A673 (cell line): ENCODE data around the gene DDI1. TPM values are rescaled to one million over a fixed set of nuclear protein-coding genes. Genes with fewer than 3 reads are reported as not detected.

Experiments used
- BruUV-seq: library from RNA; stranded (reverse); fragments of 400-500 nt; replicated peaks from 2 replicates; lab custom pipeline; 2021; lab: Mats Ljungman, UMichigan
- CTCF ChIA-PET: fragments of 300-600 bp; sonication (Branson Sonifier 250); formaldehyde crosslinking; loops from one replicate; lab custom pipeline; 2022; ENCODE audit warnings: antibody characterized with exemption; lab: Charles Lee
- POLR2A ChIA-PET: fragments of 300-600 bp; sonication (Branson Sonifier 250); formaldehyde crosslinking; loops from one replicate; lab custom pipeline; 2022; ENCODE audit warnings: antibody characterized with exemption; ENCODE audit not compliant: low non-redundant PET; lab: Charles Lee
- DNase-seq: peaks from one replicate; pipeline ENCODE4 v3.0.0-alpha.2; 2015; ENCODE audit warnings: low spot score
- H3K27ac ChIP-seq: fragments of 200-600 bp; sonication (generic); 2 replicates; pipeline ENCODE4 v1.5.1; 2016; ENCODE audit warnings: mixed run types, low read depth, mild to moderate bottlenecking, mixed read lengths, antibody characterized with exemption, low read length; ENCODE audit not compliant: poor library complexity, severe bottlenecking
- H3K27me3 ChIP-seq: fragments of 200-600 bp; sonication (generic); replicated peaks from 2 replicates; pipeline ENCODE4 v1.6.1; 2017; ENCODE audit warnings: mixed run types, low read depth, mild to moderate bottlenecking, mixed read lengths, antibody characterized with exemption, low read length; ENCODE audit not compliant: insufficient read depth, poor library complexity
- H3K36me3 ChIP-seq: fragments of 200-600 bp; sonication (generic); 2 replicates; pipeline ENCODE4 v1.6.1; 2016; ENCODE audit warnings: mixed run types, mild to moderate bottlenecking, mixed read lengths, antibody characterized with exemption, low read length; ENCODE audit not compliant: insufficient read depth, poor library complexity, severe bottlenecking
- H3K4me1 ChIP-seq: fragments of 200-600 bp; sonication (generic); 2 replicates; pipeline ENCODE4 v1.6.1; 2017; ENCODE audit warnings: mixed run types, mild to moderate bottlenecking, mixed read lengths, antibody characterized with exemption, low read length; ENCODE audit not compliant: insufficient read depth, poor library complexity, severe bottlenecking
- H3K4me3 ChIP-seq: fragments of 200-600 bp; sonication (generic); 2 replicates; pipeline ENCODE4 v1.5.1; 2016; ENCODE audit warnings: low read depth, mixed run types, mild to moderate bottlenecking, mixed read lengths, low read length; ENCODE audit not compliant: poor library complexity, severe bottlenecking
- H3K9me3 ChIP-seq: fragments of 200-600 bp; sonication (generic); 2 replicates; pipeline ENCODE4 v1.6.1; 2016; ENCODE audit warnings: mixed run types, low read depth, mild to moderate bottlenecking, mixed read lengths, antibody characterized with exemption, low read length; ENCODE audit not compliant: poor library complexity, severe bottlenecking
- CTCF ChIP-seq: fragments of 300-800, 200-600 bp; sonication (generic); conservative IDR thresholded peaks from 2 replicates; pipeline ENCODE4 v1.5.1; 2017; ENCODE audit warnings: low read depth, mild to moderate bottlenecking, antibody characterized with exemption, low read length, moderate library complexity, mixed read lengths
- EZH2 ChIP-seq: fragments of 200-600 bp; sonication (generic); IDR thresholded peaks from 2 replicates; pipeline ENCODE4 v1.6.1; 2017; ENCODE audit warnings: borderline replicate concordance, low read depth, mild to moderate bottlenecking, mixed read lengths, antibody characterized with exemption, low read length; ENCODE audit not compliant: poor library complexity, severe bottlenecking
- intact Hi-C: fragments of 100-400 bp; cut with micrococcal nuclease; formaldehyde crosslinking; loops from one replicate; pipeline ENCODE4 v1.10.0; 2022; ENCODE audit not compliant: unreplicated experiment
- total RNA-seq: library from RNA; stranded (reverse); gene quantifications from 2 replicates; pipeline ENCODE4 v1.2.3, GENCODE V29; 2021

Gene DDI1
- total RNA-seq, 1 experiment from 2014 or later, result not detected

GRCh38 chr11:104075091-104075490 is 38.7 kb downstream of the DDI1 start:
- H3K36me3 ChIP-seq, result no peaks in the 10 kb centered on the region
- no peak overlapping the region for H3K27ac ChIP-seq
- no peak overlapping the region for H3K4me3 ChIP-seq
- H3K4me1 ChIP-seq, result peaks cover 8% of the 10 kb centered on the region
- no peaks in the 10 kb centered on the region for H3K27me3 ChIP-seq
- TF ChIP-seq CTCF (no peak), EZH2 (no peak)
- no peaks in the 10 kb centered on the region for H3K9me3 ChIP-seq
- intact Hi-C loops, result no loop called here
- POLR2A ChIA-PET, result no interaction called here
- CTCF ChIA-PET, result no interaction called here
- BruUV-seq, result no TSS peak
- DNase-seq, result no peak

- H3K9me3 ChIP-seq, result no peaks in the 10 kb centered on the region
- POLR2A ChIA-PET, result no interaction called here
- H3K27ac ChIP-seq, result no peak overlapping the region
- H3K4me3 ChIP-seq, result no peak overlapping the region
- H3K36me3 ChIP-seq, result no peaks in the 10 kb centered on the region
- no TSS peak for BruUV-seq
- DNase-seq, result no peak
- H3K27me3 ChIP-seq, result no peaks in the 10 kb centered on the region
- TF ChIP-seq EZH2, result no peak
- TF ChIP-seq CTCF, result no peak
- H3K4me1 ChIP-seq, result peaks cover 8% of the 10 kb centered on the region
- CTCF ChIA-PET, result no interaction called here
- intact Hi-C loops, result no loop called here
These were observed 39.3 kb downstream of the DDI1 start for GRCh38 chr11:104075706-104076105.

GRCh38 chr11:104076455-104076854 is 40.0 kb downstream of the DDI1 start:
- no peak for TF ChIP-seq CTCF
- no peak for TF ChIP-seq EZH2
- no peak overlapping the region for H3K4me3 ChIP-seq
- intact Hi-C loops, result no loop called here
- DNase-seq, result no peak
- BruUV-seq, result no TSS peak
- CTCF ChIA-PET, result no interaction called here
- POLR2A ChIA-PET, result no interaction called here
- no peaks in the 10 kb centered on the region for H3K36me3 ChIP-seq
- peaks cover 8% of the 10 kb centered on the region for H3K4me1 ChIP-seq
- H3K27me3 ChIP-seq, result no peaks in the 10 kb centered on the region
- no peak overlapping the region for H3K27ac ChIP-seq
- H3K9me3 ChIP-seq, result no peaks in the 10 kb centered on the region
